Fibroblast of lung (primary cell): ENCODE measurements around the gene ARPC2.

Experiments used
- EZH2 ChIP-seq: IDR thresholded peaks from 2 replicates; pipeline ENCODE4 v1.5.1; 2012; ENCODE audit warnings: low read length, control low read depth, mild to moderate bottlenecking; ENCODE audit errors: missing control alignments
- TF ChIP-seq, protein P1 (sequence below), 2 donors: IDR thresholded peaks in 1 of 2; conservative IDR thresholded peaks in 1 of 2; 1 replicate in 1 of 2; 2 replicates in 1 of 2; pipeline ENCODE4 v1.5.1; 2011 to 2012; ENCODE audit warnings: low read length in 2 of 2, control low read depth in 1 of 2, inconsistent platforms in 1 of 2, low read depth in 1 of 2, mild to moderate bottlenecking in 1 of 2

DNA sequence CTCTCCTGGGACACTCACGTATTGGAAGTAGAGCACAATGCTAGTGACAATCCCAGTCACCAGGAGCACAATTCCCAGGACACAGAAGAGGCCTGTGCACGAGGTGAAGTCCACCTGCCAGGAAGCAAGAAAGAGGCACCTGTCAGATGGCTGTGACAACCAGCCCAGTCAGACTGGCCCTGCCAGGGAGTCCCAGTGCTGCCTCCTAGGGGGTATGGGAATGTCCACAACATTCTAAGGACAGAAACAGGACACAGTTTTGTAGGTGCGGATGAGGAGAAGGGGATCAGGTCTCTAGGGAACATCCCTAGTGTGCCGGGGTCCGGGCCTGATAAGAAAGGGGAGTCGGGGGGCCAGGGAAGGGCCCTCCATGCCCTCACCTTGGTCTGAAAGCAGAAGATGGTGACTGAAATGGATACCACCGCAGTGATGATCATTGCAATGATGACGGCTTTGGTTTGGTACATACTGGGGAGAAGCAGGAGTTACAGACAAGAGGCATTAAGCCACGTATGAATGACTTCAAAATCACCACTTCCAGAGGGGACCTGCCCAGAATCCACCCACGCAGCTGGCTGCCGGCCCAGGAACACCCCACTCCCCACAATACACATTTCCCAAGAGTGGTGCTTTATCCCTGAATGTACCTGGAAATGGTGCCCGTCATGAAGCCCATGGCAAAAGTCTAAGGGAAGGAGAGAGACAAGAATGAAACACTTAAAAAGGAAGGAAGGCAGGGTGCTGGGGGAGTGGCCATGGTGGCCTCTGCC lies 60.2 kb downstream of the ARPC2 start:
- TF ChIP-seq, protein P1, sequence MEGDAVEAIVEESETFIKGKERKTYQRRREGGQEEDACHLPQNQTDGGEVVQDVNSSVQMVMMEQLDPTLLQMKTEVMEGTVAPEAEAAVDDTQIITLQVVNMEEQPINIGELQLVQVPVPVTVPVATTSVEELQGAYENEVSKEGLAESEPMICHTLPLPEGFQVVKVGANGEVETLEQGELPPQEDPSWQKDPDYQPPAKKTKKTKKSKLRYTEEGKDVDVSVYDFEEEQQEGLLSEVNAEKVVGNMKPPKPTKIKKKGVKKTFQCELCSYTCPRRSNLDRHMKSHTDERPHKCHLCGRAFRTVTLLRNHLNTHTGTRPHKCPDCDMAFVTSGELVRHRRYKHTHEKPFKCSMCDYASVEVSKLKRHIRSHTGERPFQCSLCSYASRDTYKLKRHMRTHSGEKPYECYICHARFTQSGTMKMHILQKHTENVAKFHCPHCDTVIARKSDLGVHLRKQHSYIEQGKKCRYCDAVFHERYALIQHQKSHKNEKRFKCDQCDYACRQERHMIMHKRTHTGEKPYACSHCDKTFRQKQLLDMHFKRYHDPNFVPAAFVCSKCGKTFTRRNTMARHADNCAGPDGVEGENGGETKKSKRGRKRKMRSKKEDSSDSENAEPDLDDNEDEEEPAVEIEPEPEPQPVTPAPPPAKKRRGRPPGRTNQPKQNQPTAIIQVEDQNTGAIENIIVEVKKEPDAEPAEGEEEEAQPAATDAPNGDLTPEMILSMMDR (conservative IDR thresholded peaks at IDR 0.05 in 1 of 2, IDR thresholded peaks at IDR 0.05 in 1 of 2; ENCODE audit: low read depth in 1 of 2, low read length in 2 of 2): no peak
- no peak for TF ChIP-seq EZH2
